NCI-H748 (cell line): Measurements from ENCODE around the gene VASN.

Source experiments
- DNase-seq: peaks from one replicate; lab custom pipeline; 2025; ENCODE audit not compliant: unreplicated experiment; lab: John Stamatoyannopoulos, UW

VASN gene

DNA sequence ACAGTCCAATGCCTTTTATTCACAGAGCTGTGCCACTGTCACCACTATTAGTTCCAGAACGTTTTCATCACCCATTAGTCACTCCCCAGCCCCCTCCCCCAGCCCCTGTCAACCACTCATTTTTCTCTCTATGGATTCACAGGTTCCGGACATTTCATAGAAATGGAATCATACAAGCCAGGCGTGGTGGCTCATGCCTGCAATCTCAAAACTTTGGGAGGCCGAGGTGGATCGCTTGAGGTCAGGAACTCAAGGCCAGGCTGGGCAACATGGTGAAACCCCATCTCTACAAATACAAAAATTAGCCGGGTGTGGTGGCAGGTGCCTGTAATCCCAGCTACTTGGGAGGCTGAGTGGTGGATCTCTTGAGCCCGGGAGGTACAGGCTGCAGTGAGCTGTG is 19.8 kb upstream of the VASN start:
- DNase-seq = no peak

GRCh38 chr16:4352843-4353242 is 18.8 kb upstream of the VASN start:
- DNase-seq = no peak

GRCh38 chr16:4353675-4354074 is 18.0 kb upstream of the VASN start:
- DNase-seq = no peak

DNA sequence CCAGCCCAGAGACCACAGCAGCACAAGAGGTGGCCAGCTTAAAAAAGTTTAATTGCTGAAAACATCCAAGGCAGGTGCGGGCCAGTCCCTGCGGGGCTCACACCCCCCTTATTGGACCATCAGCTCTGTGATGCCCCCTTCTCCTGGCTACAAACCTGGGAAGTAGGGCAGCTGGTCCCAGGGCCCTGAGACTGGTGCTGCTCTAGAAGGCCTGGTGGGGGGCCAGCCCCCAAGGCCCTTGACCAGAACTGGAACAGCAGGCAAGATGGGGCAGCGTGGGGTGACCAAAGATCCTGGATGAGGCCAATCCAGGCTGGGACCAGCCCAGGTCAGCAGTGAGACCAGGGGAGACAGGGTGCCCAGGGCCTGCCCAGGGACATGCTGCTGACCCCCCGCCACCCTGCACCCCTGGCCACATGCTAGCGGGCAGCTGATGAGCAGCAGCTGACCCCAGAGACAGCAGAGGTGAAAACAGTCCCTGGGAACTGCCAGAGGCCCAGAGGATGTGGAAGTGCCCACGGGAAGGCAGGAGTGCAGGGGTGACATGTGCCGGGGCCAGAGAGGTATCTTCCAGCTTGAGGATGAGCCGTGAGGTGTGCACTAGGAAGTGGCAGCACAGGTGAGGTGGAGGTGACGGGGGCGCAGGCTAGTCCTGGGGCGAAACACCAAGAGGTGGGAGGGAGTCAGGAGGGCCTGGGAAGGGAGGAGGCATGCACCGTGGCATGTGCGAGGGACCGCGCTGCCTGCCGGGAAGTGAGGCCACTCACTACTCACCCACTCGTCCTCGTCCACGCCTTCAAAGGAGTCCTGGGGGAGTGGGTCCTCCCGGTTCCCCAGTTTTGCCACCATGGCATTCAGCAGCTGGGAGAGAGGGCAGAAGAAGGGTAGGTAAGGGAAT is 16.9 kb upstream of the VASN start:
- DNase-seq = no peak

DNA sequence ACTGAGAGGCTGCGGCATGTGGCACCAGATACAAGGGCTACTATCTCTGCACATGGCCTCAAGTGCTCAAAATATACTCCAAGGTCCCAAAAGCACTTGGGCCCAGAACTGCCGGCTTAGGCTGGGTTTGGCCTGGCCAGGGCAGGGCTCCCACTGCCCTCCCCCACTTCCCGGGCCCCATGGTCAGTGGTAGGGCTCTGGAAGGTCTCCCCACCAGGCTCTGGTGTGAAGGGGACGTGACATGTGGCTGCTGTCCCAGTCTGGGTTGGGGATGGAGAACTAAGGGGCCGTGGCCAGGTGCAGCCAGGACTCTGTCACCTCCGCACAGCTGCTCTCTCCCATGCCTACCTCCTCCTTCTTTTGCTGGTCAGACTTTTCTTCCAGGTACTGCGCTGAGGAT is 14.8 kb upstream of the VASN start:
- no peak for DNase-seq

DNA sequence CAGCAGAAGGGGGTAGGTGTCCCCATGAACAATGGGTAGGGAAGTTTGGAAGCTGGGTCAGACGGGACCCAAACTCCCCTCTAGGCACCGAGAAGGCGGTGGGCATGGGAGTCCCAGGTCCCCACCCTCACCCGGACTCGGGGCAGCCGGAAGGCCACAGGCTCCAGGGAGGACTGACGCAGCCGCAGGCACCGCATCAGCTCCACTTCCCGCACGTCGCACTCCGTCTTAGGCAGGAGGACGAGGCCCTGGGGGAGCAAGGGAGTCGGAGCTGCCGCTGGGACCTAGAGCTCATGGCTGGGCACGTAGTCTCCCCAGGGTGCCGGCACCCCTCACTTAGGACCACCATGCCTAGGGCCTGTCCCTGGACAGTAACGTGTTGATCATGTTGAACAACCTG is 13.4 kb upstream of the VASN start:
- DNase-seq = no peak

GRCh38 chr16:4358831-4359561 is 12.7 kb upstream of the VASN start:
- DNase-seq = peak; percentile 1

GRCh38 chr16:4359914-4360313 is 11.7 kb upstream of the VASN start:
- DNase-seq = no peak

- DNase-seq = no peak
Measured at GRCh38 chr16:4360538-4361021, 11.1 kb upstream of the VASN start.

GRCh38 chr16:4361033-4361943 is 10.4 kb upstream of the VASN start:
- DNase-seq = no peak

DNA sequence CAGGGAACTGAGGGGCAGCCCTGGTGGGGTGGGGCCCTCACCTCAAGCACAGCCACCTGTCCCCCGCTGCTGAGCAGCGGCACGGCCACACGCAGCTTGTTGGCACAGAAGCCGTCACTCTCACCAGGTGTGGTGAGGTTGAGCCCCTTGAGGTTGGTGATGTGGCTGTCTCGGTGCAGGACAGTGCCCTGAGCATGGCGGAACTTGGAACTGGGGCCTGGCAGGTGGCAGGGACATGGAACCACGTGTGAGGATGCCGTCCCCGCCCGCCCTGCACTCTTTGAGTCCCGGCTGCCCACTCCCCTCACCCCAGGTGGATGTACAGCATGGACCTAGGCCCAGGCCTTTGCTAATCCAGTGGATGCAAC is 9.7 kb upstream of the VASN start:
- DNase-seq = no peak

GRCh38 chr16:4362476-4363135 is 9.0 kb upstream of the VASN start:
- no peak for DNase-seq

- DNase-seq = no peak
Measured at GRCh38 chr16:4364196-4365013, 7.2 kb upstream of the VASN start.

- no peak for DNase-seq
Measured at GRCh38 chr16:4365014-4365406, 6.6 kb upstream of the VASN start.

- DNase-seq = no peak
Measured at GRCh38 chr16:4365615-4366014, 6.0 kb upstream of the VASN start.

- DNase-seq = no peak
Measured at GRCh38 chr16:4366016-4366415, 5.6 kb upstream of the VASN start.

- no peak for DNase-seq
Measured at GRCh38 chr16:4367393-4367856, 4.2 kb upstream of the VASN start.

GRCh38 chr16:4369007-4369733 is 2.5 kb upstream of the VASN start:
- DNase-seq = no peak

GRCh38 chr16:4370151-4370550 is 1.5 kb upstream of the VASN start:
- DNase-seq = no peak
